Tibial artery (tissue), 4 donors: Measurements from ENCODE around the gene RUNX1.

Experiments
- DNase-seq, 2 donors: peaks; one replicate each; pipeline ENCODE4 v3.0.0-alpha.2; 2019
- H3K27ac ChIP-seq, 2 donors: fragments of 200-600 bp; sonication (generic) in 1 of 2; 1 replicate in 1 of 2; 2 replicates in 1 of 2; pipeline ENCODE4 v1.5.1; 2018 to 2019; ENCODE audit warnings: mild to moderate bottlenecking in 1 of 2
- H3K27me3 ChIP-seq, 2 donors: fragments of 200-600 bp; sonication (generic) in 1 of 2; one replicate each; pipeline versions ENCODE4 v1.5.1 to v1.6.0; 2016 to 2019
- H3K36me3 ChIP-seq, 3 donors: fragments of 200-600 bp; sonication (generic) in 2 of 3; one replicate each; pipeline ENCODE4 v1.5.1; 2016 to 2019; ENCODE audit warnings: mild to moderate bottlenecking in 2 of 3
- H3K4me1 ChIP-seq, 4 donors: fragments of 200-600 bp; sonication (generic) in 2 of 4; 1 replicate in 3 of 4; 2 replicates in 1 of 4; pipeline ENCODE4 v1.5.1; 2016 to 2019
- H3K4me3 ChIP-seq, 2 donors: fragments of 200-600 bp; sonication (generic) in 1 of 2; 1 replicate in 1 of 2; 2 replicates in 1 of 2; pipeline ENCODE4 v1.5.1; 2018 to 2019; ENCODE audit warnings: mild to moderate bottlenecking in 2 of 2
- H3K9me3 ChIP-seq, 3 donors: fragments of 200-600 bp; sonication (generic) in 1 of 3; one replicate each; pipeline ENCODE4 v1.5.1; 2016 to 2019
- CTCF ChIP-seq, 2 experiments: fragments of 200-600 bp in 1 of 2; fragments of 450-650 bp in 1 of 2; IDR thresholded peaks; one replicate each; pipeline ENCODE4 v1.5.1; 2017 to 2019; ENCODE audit warnings: antibody characterized with exemption in 2 of 2, mild to moderate bottlenecking in 1 of 2, moderate library complexity in 1 of 2
- intact Hi-C: fragments of 100-400 bp; cut with DNase I; formaldehyde crosslinking; loops from one replicate; pipeline ENCODE4 v1.15.0; 2023; ENCODE audit warnings: low total_unique reads

Gene RUNX1

GRCh38 chr21:34907461-34908418 is 141.4 kb downstream of the RUNX1 start:
- Histone ChIP-seq H3K4me1 (no peaks in the 10 kb centered on the region), H3K27ac (no peak overlapping the region), H3K36me3 (no peaks in the 10 kb centered on the region), H3K27me3 (peaks cover 0 to under 1% of the 10 kb centered on the region in 2 donors), H3K9me3 (no peaks in the 10 kb centered on the region), H3K4me3 (no peak overlapping the region)
- DNase-seq: no peak
- intact Hi-C loops: no loop called here
- no peak for TF ChIP-seq CTCF (IDR thresholded peaks at IDR 0.05)

- no peak overlapping the region for H3K27ac ChIP-seq
- no peak for TF ChIP-seq CTCF (IDR thresholded peaks at IDR 0.05)
- DNase-seq: no peak
- no peaks in the 10 kb centered on the region for H3K36me3 ChIP-seq
- H3K9me3 ChIP-seq: no peaks in the 10 kb centered on the region
- no peaks in the 10 kb centered on the region for H3K27me3 ChIP-seq
- H3K4me1 ChIP-seq: no peaks in the 10 kb centered on the region
- H3K4me3 ChIP-seq: no peak overlapping the region
- intact Hi-C loops: no loop called here
Observed at GRCh38 chr21:34906401-34906800, 142.7 kb downstream of the RUNX1 start.

GRCh38 chr21:34905218-34905537 is 143.9 kb downstream of the RUNX1 start:
- DNase-seq: no peak
- Histone ChIP-seq H3K9me3 (no peaks in the 10 kb centered on the region), H3K27ac (no peak overlapping the region), H3K27me3 (no peaks in the 10 kb centered on the region), H3K36me3 (no peaks in the 10 kb centered on the region), H3K4me1 (no peaks in the 10 kb centered on the region), H3K4me3 (no peak overlapping the region)
- TF ChIP-seq CTCF (IDR thresholded peaks at IDR 0.05): no peak
- intact Hi-C loops: no loop called here

- Histone ChIP-seq H3K4me1 (no peaks in the 10 kb centered on the region), H3K27me3 (no peaks in the 10 kb centered on the region), H3K27ac (no peak overlapping the region), H3K4me3 (no peak overlapping the region), H3K9me3 (no peaks in the 10 kb centered on the region), H3K36me3 (no peaks in the 10 kb centered on the region)
- no peak for TF ChIP-seq CTCF (IDR thresholded peaks at IDR 0.05)
- intact Hi-C loops: no loop called here
- DNase-seq: no peak
Observed at GRCh38 chr21:34904526-34905217, 144.4 kb downstream of the RUNX1 start.

- TF ChIP-seq CTCF (IDR thresholded peaks at IDR 0.05): no peak
- peaks cover 0 to 1% of the 10 kb centered on the region in 2 donors for H3K27me3 ChIP-seq
- no peak overlapping the region for H3K27ac ChIP-seq
- H3K36me3 ChIP-seq: no peaks in the 10 kb centered on the region
- H3K4me1 ChIP-seq: no peaks in the 10 kb centered on the region
- intact Hi-C loops: no loop called here
- no peak overlapping the region for H3K4me3 ChIP-seq
- no peak for DNase-seq
- peaks cover 0 to 10% (median 9%) of the 10 kb centered on the region in 3 donors for H3K9me3 ChIP-seq
Observed at GRCh38 chr21:34900376-34900775, 148.7 kb downstream of the RUNX1 start.
